Activated CD8-positive, alpha-beta memory T cell treated with anti-CD3 and anti-CD28 coated beads, Interleukin-2, amount 10 ng/mL, durations not matched to agents 7 days and 5 days (primary cell): Measurements from ENCODE around the gene SLC25A10. TPM values are rescaled to one million over a fixed set of nuclear protein-coding genes. Genes with fewer than 3 reads are reported as not detected.

ENCODE experiments used
- ATAC-seq: fragments of 150-1000 bp; cut with Tn5 transposase; one replicate; pipeline ENCODE4 v1.10.0; 2021; ENCODE audit warnings: moderate library complexity
- CTCF ChIA-PET: fragments of 350-600 bp; sonication (Branson Sonifier 250); formaldehyde crosslinking; loops from one replicate; lab custom pipeline; 2021; ENCODE audit warnings: antibody characterized with exemption; lab: Charles Lee
- DNase-seq: peaks from one replicate; pipeline ENCODE4 v3.0.0-alpha.2; 2020
- H3K27ac Mint-ChIP-seq: one replicate; pipeline ENCODE4 v1.8.0; 2021; ENCODE audit warnings: mild to moderate bottlenecking, mixed read lengths
- H3K27me3 Mint-ChIP-seq: one replicate; pipeline ENCODE4 v1.8.0; 2021; ENCODE audit warnings: mixed read lengths
- H3K36me3 Mint-ChIP-seq: one replicate; pipeline ENCODE4 v1.8.0; 2021; ENCODE audit warnings: mild to moderate bottlenecking, mixed read lengths
- H3K4me1 Mint-ChIP-seq: one replicate; pipeline ENCODE4 v1.8.0; 2021; ENCODE audit warnings: mixed read lengths
- H3K4me3 Mint-ChIP-seq: one replicate; pipeline ENCODE4 v1.8.0; 2021; ENCODE audit warnings: mild to moderate bottlenecking, moderate library complexity, mixed read lengths
- H3K9me3 Mint-ChIP-seq: one replicate; pipeline ENCODE4 v1.8.0; 2022; ENCODE audit warnings: low read depth, mixed read lengths
- microRNA-seq: library from miRNA; unstranded; fragments of <30 nt; microRNA quantifications from one replicate; pipeline ENCODE4 v1.2.0, GENCODE V29; 2022
- total RNA-seq, 2 experiments: library from RNA; stranded (reverse); gene quantifications; one replicate each; pipeline ENCODE4 v1.2.3, GENCODE V29; 2021

SLC25A10 gene
- total RNA-seq, 2 experiments from 2014 or later: 32.8 to 40.1 TPM

DNA sequence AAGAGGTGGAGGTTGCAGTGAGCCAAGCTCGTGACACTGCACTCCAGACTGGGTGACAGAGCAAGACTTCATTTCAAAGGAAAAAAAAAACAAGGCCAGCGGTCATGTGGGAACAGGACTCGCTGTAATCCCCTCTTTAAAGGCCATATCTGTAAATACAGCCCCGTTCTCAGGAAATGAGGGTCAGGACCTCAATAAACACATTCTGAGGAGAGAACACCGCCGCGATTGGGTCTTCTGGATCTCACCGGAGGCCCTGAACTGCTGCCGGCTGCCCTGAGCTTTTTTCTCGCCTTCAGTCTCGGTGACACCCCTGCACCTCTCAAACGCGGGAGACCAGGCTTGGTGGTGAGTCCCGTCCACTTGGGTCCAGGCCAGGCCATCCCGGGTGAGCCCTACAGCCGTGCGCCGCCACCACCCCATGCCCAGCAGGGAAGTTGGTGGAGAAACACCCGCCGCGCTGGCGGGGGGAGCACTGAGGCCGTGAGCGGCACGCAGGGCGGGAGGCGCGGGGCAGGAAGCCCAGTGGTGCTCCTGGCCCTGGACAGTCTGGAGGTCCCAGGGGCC lies 28.4 kb downstream of the SLC25A10 start:
- peaks cover 21% of the 10 kb centered on the region for H3K27me3 Mint-ChIP-seq
- H3K9me3 Mint-ChIP-seq: no peaks in the 10 kb centered on the region
- H3K4me3 Mint-ChIP-seq: no peak overlapping the region
- H3K27ac Mint-ChIP-seq: no peak overlapping the region
- DNase-seq (no peak), ATAC-seq (peak; percentile 11)
- H3K4me1 Mint-ChIP-seq: peaks cover 5% of the 10 kb centered on the region
- no peaks in the 10 kb centered on the region for H3K36me3 Mint-ChIP-seq
- CTCF ChIA-PET: no interaction called here

DNA sequence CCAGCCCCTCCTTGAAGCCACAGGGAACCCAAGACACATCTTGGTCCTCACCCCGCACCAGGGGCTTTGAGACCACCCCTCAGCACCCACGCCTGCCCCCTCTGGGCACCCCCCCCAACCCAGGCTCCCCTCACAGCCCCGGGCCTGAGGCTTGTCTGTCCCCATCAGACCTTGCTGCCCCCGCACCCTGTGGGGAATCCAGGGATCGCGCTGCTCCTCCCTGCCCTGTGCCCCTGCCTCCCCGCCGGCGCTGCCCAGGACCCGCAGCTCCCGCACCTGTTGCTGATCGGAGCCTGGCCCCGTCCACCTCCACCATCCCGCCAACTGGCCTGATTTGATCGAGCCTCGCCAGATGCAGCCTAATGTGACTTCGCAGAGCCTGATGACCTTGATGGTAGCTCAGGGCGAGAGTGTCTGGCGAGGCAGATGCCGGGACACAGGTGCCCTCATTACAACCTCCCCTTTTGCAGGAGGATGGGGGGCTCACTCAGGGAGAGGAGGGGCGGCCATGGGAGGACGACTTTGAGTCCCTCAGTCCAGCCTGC lies 29.0 kb downstream of the SLC25A10 start:
- no peak for ATAC-seq

DNA sequence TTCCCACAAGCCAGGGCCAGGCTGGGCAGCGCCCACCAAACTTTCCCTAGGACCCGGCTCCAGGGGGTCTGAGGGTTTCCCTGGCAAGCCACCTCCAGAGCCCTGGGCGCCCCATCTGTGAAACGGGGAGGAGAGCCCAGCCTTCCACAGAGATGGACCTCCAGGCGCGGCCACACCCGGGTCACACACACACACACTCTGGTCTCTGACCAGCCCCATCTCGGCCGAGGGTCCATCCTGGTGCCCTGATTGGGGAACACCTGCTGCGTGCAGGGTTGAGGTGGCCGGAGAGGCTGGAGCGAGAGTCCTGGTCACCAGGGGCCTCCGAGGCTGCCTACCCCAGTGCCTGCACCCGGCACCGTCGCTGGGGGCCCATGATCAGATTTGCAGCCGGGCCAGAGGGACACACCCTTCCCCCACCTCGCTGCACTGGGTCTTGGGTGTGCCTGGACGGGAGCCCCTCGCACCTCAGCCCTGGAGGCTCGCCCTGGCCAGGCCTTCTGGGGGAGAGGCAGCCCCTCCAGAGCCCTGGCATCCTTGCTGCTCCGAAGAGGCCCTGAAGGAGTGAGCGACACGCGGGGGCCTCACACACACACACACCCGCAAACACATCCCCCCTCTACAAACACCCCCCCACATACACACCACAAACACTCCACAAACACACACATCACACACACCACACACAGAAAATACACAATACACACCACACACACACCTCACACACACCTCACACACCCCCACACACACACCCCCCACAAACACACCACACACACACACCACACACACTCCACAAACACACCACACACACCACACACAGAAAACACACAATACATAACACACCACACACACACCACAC lies 29.7 kb downstream of the SLC25A10 start:
- Mint-ChIP-seq H3K4me1 (no peaks in the 10 kb centered on the region), H3K9me3 (no peaks in the 10 kb centered on the region), H3K27ac (peak overlapping the region; percentile 40), H3K36me3 (no peaks in the 10 kb centered on the region), H3K4me3 (no peak overlapping the region), H3K27me3 (peaks cover 12% of the 10 kb centered on the region)
- no peak for DNase-seq
- ATAC-seq: peak; percentile 79
- CTCF ChIA-PET: no interaction called here

More for the DNA sequence above, 29.0 kb downstream of the SLC25A10 start:
- Mint-ChIP-seq H3K27ac (no peak overlapping the region), H3K4me1 (no peaks in the 10 kb centered on the region), H3K27me3 (peaks cover 14% of the 10 kb centered on the region), H3K9me3 (no peaks in the 10 kb centered on the region), H3K4me3 (no peak overlapping the region), H3K36me3 (no peaks in the 10 kb centered on the region)
- CTCF ChIA-PET: no interaction called here
- DNase-seq: no peak

Small RNAs within 50 kb of the gene (microRNA-seq; reads per million reads assigned to microRNA genes)
- 1.7 reads per million for gene MIR6786

Other genes with a start within 250 kb of the SLC25A10 start
- 1,000 to 10,000 TPM; 3,566 to 4,759 TPM for gene ACTG1, start 199.5 kb upstream of the SLC25A10 start, total RNA-seq
- gene FSCN2, start 183.9 kb upstream of the SLC25A10 start, total RNA-seq: under 1 TPM; 0.41 to 0.56 TPM
- 10 to 100 TPM; 39.8 to 44.5 TPM for gene FAAP100, start 159.9 kb upstream of the SLC25A10 start, total RNA-seq
- gene NPLOC4, start 75.2 kb upstream of the SLC25A10 start, total RNA-seq: 100 to 1,000 TPM; 124 to 130 TPM
- under 1 TPM; 0.23 to 0.26 TPM for gene TSPAN10, start 75.1 kb upstream of the SLC25A10 start, total RNA-seq
- gene PDE6G, start 55.7 kb upstream of the SLC25A10 start, total RNA-seq: 10 to 100 TPM; 12.0 to 12.5 TPM
- gene OXLD1, start 45.7 kb upstream of the SLC25A10 start, total RNA-seq: 10 to 100 TPM; 57.9 to 68.5 TPM
- 10 to 100 TPM; 37.4 to 42.3 TPM for gene CCDC137, start 45.5 kb upstream of the SLC25A10 start, total RNA-seq
- gene ARL16, start 28.5 kb upstream of the SLC25A10 start, total RNA-seq: 10 to 100 TPM; 14.9 to 15.4 TPM
- gene HGS, start 28.3 kb upstream of the SLC25A10 start, total RNA-seq: 100 to 1,000 TPM; 145 to 159 TPM
- 100 to 1,000 TPM; 102 to 126 TPM for gene MRPL12, start 8.9 kb upstream of the SLC25A10 start, total RNA-seq
- not detected for gene GCGR, start 91.9 kb downstream of the SLC25A10 start, total RNA-seq
- gene MCRIP1, start 121.0 kb downstream of the SLC25A10 start, total RNA-seq: 10 to 100 TPM; 49.9 to 50.1 TPM
- gene PPP1R27, start 122.8 kb downstream of the SLC25A10 start, total RNA-seq: not detected
- gene P4HB, start 148.3 kb downstream of the SLC25A10 start, total RNA-seq: 100 to 1,000 TPM; 333 to 416 TPM
- gene ARHGDIA, start 159.1 kb downstream of the SLC25A10 start, total RNA-seq: 100 to 1,000 TPM; 693 to 725 TPM
- gene ALYREF, start 179.3 kb downstream of the SLC25A10 start, total RNA-seq: 100 to 1,000 TPM; 215 to 236 TPM
- 100 to 1,000 TPM; 138 to 155 TPM for gene ANAPC11, start 179.4 kb downstream of the SLC25A10 start, total RNA-seq
- gene NPB, start 190.0 kb downstream of the SLC25A10 start, total RNA-seq: under 1 TPM in 1 of 2 experiments, not detected in 1; 0.23 TPM
- 10 to 100 TPM; 48.5 TPM for gene PCYT2, start 199.1 kb downstream of the SLC25A10 start, total RNA-seq
- 10 to 100 TPM; 55.1 to 61.0 TPM for gene SIRT7, start 205.9 kb downstream of the SLC25A10 start, total RNA-seq
- 10 to 100 TPM; 20.2 to 23.8 TPM for gene MAFG, start 215.5 kb downstream of the SLC25A10 start, total RNA-seq
- 10 to 100 TPM; 27.7 to 61.7 TPM for gene PYCR1, start 225.0 kb downstream of the SLC25A10 start, total RNA-seq
- gene MYADML2, start 234.9 kb downstream of the SLC25A10 start, total RNA-seq: not detected
- under 1 TPM in 1 of 2 experiments, not detected in 1; 0.21 TPM for gene NOTUM, start 248.9 kb downstream of the SLC25A10 start, total RNA-seq